ENCODE results near the gene SERPINB7. TPM values are rescaled to one million over a fixed set of nuclear protein-coding genes. Genes with fewer than 3 reads are reported as not detected.

SERPINB7 gene
- total and polyA plus RNA-seq, 4 donors, result 0.12 to 1.6 (median 0.19) TPM

DNA sequence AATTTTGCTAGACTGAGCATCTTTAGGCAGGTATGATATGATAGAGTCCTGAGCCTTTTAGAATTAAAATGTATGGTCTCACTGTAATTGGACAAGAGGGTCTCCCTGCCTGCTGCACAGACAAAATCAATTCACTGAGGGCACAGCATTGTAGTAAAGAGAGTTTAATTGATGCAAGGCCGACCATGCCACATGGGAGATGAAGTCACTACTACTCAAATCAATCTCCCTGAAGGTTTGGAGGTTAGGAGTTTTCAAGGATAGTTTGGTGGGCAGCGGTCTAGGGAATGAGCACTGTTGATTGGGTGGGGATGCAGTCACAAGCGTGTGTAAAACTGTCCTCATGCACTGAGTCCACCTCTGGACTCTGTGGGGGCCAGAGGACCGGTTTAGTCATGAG lies 26.1 kb downstream of the SERPINB7 start:
- Histone ChIP-seq H3K4me3 (no peak overlapping the region), H3K9me3 (ENCODE audit: control insufficient read depth in 4 of 4, insufficient read depth in 3 of 4, low read length in 3 of 4) (no peaks in the 10 kb centered on the region), H3K27ac (ENCODE audit: low read depth in 1 of 2, low read length in 1 of 2) (no peak overlapping the region), H3K4me1 (ENCODE audit: control insufficient read depth in 5 of 5, insufficient read depth in 5 of 5, low read length in 5 of 5) (no peaks in the 10 kb centered on the region), H3K36me3 (ENCODE audit: control insufficient read depth in 4 of 4, insufficient read depth in 4 of 4, low read length in 4 of 4) (no peaks in the 10 kb centered on the region), H3K9ac (ENCODE audit: insufficient read depth in 1 of 2, low read length in 2 of 2) (no peak overlapping the region), H3K27me3 (ENCODE audit: control insufficient read depth in 3 of 3, insufficient read depth in 3 of 3, low read length in 2 of 3) (no peaks in the 10 kb centered on the region)
- TF ChIP-seq, protein P1, sequence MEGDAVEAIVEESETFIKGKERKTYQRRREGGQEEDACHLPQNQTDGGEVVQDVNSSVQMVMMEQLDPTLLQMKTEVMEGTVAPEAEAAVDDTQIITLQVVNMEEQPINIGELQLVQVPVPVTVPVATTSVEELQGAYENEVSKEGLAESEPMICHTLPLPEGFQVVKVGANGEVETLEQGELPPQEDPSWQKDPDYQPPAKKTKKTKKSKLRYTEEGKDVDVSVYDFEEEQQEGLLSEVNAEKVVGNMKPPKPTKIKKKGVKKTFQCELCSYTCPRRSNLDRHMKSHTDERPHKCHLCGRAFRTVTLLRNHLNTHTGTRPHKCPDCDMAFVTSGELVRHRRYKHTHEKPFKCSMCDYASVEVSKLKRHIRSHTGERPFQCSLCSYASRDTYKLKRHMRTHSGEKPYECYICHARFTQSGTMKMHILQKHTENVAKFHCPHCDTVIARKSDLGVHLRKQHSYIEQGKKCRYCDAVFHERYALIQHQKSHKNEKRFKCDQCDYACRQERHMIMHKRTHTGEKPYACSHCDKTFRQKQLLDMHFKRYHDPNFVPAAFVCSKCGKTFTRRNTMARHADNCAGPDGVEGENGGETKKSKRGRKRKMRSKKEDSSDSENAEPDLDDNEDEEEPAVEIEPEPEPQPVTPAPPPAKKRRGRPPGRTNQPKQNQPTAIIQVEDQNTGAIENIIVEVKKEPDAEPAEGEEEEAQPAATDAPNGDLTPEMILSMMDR (IDR thresholded peaks at IDR 0.05; ENCODE audit: control extremely low read depth, extremely low read depth), result no peak
- ATAC-seq (ENCODE audit: insufficient read depth, low FRiP score) (no peak), DNase-seq (no peak)
- WGBS, 2 donors, result 77 to 88% methylated on average over 4 of the region's 4 CpGs

GRCh38 chr18:63808125-63808524 lies 32.9 kb downstream of the SERPINB7 start:
- Histone ChIP-seq H3K4me3 (no peak overlapping the region), H3K36me3 (ENCODE audit: control insufficient read depth in 4 of 4, insufficient read depth in 4 of 4, low read length in 4 of 4) (no peaks in the 10 kb centered on the region), H3K27me3 (ENCODE audit: control insufficient read depth in 3 of 3, insufficient read depth in 3 of 3, low read length in 2 of 3) (no peaks in the 10 kb centered on the region), H3K9ac (ENCODE audit: insufficient read depth in 1 of 2, low read length in 2 of 2) (no peak overlapping the region), H3K27ac (ENCODE audit: low read depth in 1 of 2, low read length in 1 of 2) (no peak overlapping the region), H3K4me1 (ENCODE audit: control insufficient read depth in 5 of 5, insufficient read depth in 5 of 5, low read length in 5 of 5) (no peaks in the 10 kb centered on the region), H3K9me3 (ENCODE audit: control insufficient read depth in 4 of 4, insufficient read depth in 3 of 4, low read length in 3 of 4) (no peaks in the 10 kb centered on the region)
- DNase-seq (no peak), ATAC-seq (ENCODE audit: insufficient read depth, low FRiP score) (no peak)
- 54 to 82% methylated on average over 4 of the region's 4 CpGs for WGBS, 2 donors
- TF ChIP-seq, protein P1 (IDR thresholded peaks at IDR 0.05; ENCODE audit: control extremely low read depth, extremely low read depth), result no peak

- H3K9ac ChIP-seq (ENCODE audit: insufficient read depth in 1 of 2, low read length in 2 of 2), result no peak overlapping the region
- TF ChIP-seq, protein P1 (IDR thresholded peaks at IDR 0.05; ENCODE audit: control extremely low read depth, extremely low read depth), result no peak
- H3K27me3 ChIP-seq (ENCODE audit: control insufficient read depth in 3 of 3, insufficient read depth in 3 of 3, low read length in 2 of 3), result no peaks in the 10 kb centered on the region
- no peak for DNase-seq
- H3K9me3 ChIP-seq (ENCODE audit: control insufficient read depth in 4 of 4, insufficient read depth in 3 of 4, low read length in 3 of 4), result peaks cover 0 to 7% (median 1%) of the 10 kb centered on the region in 4 donors
- no peaks in the 10 kb centered on the region for H3K36me3 ChIP-seq (ENCODE audit: control insufficient read depth in 4 of 4, insufficient read depth in 4 of 4, low read length in 4 of 4)
- no peak for ATAC-seq (ENCODE audit: insufficient read depth, low FRiP score)
- peak overlapping the region in 1 of 2 donors; percentile 34 for H3K27ac ChIP-seq (ENCODE audit: low read depth in 1 of 2, low read length in 1 of 2)
- peaks cover 0 to 5% (median 0%) of the 10 kb centered on the region in 5 donors for H3K4me1 ChIP-seq (ENCODE audit: control insufficient read depth in 5 of 5, insufficient read depth in 5 of 5, low read length in 5 of 5)
- WGBS, 2 donors, result 55 to 73% methylated on average over 1 of the region's 1 CpG
- no peak overlapping the region for H3K4me3 ChIP-seq
These were observed 42.3 kb downstream of the SERPINB7 start for GRCh38 chr18:63817441-63818051.

- WGBS, 2 donors, result 57 to 67% methylated on average over 1 of the region's 1 CpG
These were observed 43.0 kb downstream of the SERPINB7 start for GRCh38 chr18:63818212-63818611.

More at GRCh38 chr18:63818212-63818611, 43.0 kb downstream of the SERPINB7 start:
- H3K27ac ChIP-seq (ENCODE audit: low read depth in 1 of 2, low read length in 1 of 2), result peak overlapping the region in 1 of 2 donors; percentile 34
- DNase-seq, result no peak
- no peaks in the 10 kb centered on the region for H3K27me3 ChIP-seq (ENCODE audit: control insufficient read depth in 3 of 3, insufficient read depth in 3 of 3, low read length in 2 of 3)
- peaks cover 0 to 5% (median 0%) of the 10 kb centered on the region in 5 donors for H3K4me1 ChIP-seq (ENCODE audit: control insufficient read depth in 5 of 5, insufficient read depth in 5 of 5, low read length in 5 of 5)
- H3K9ac ChIP-seq (ENCODE audit: insufficient read depth in 1 of 2, low read length in 2 of 2), result no peak overlapping the region
- ATAC-seq (ENCODE audit: insufficient read depth, low FRiP score), result no peak
- no peaks in the 10 kb centered on the region for H3K36me3 ChIP-seq (ENCODE audit: control insufficient read depth in 4 of 4, insufficient read depth in 4 of 4, low read length in 4 of 4)
- no peak overlapping the region for H3K4me3 ChIP-seq
- TF ChIP-seq, protein P1 (IDR thresholded peaks at IDR 0.05; ENCODE audit: control extremely low read depth, extremely low read depth), result no peak
- peaks cover 0 to 7% (median 1%) of the 10 kb centered on the region in 4 donors for H3K9me3 ChIP-seq (ENCODE audit: control insufficient read depth in 4 of 4, insufficient read depth in 3 of 4, low read length in 3 of 4)

Measured in lung (tissue), 12 donors.